ENCODE data around the gene MCF2L.

- TF ChIP-seq SIN3A (IDR thresholded peaks at IDR 0.05; ENCODE audit: borderline replicate concordance, insufficient read depth, low read length) (no peak), POLR2AphosphoS5 (IDR thresholded peaks at IDR 0.05; ENCODE audit: low read depth, low read length) (no peak), REST (IDR thresholded peaks at IDR 0.05; ENCODE audit: insufficient read depth in 1 of 2, low read depth in 2 of 2, low read length in 2 of 2) (no peak), TAF1 (IDR thresholded peaks at IDR 0.05; ENCODE audit: borderline replicate concordance, insufficient read depth, low read length) (no peak), FOXP2 (optimal IDR thresholded peaks at IDR 0.05; ENCODE audit: borderline replicate concordance, extremely low read depth, extremely low read length, insufficient read depth) (no peak)
Observed at GRCh38 chr13:113094410-113094800, 125.4 kb downstream of the MCF2L start.
